Measurements from ENCODE around the gene PRKAG2.
"Not testable (repeated sequence)": the region's sequence is repeated elsewhere in the genome, so short reads cannot be mapped to it uniquely, and the experiment has no call there.

PRKAG2 gene

DNA sequence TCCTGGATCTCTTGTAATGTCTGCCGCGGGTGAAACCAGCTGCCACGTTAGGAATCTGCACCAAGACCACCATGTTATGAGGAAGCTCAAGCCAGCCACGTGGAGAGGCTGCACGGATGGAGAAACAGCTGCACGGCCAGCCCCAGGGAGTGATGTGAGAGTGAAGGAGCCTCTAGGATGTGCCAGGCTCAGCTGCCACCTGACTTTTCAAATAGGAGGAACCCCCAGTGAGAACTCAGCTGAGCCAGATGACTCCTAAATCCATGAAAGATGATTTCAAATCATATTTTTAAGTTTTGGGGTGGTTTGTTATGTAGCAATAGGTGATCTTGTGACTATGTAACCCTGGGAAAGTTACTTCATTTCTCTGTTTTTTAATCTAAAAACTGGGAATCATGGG is 71.7 kb downstream of the PRKAG2 start:
- H3K4me3 Mint-ChIP-seq: no peak overlapping the region
- H3K4me1 Mint-ChIP-seq: peaks cover 5 to 8% of the 10 kb centered on the region in 2 donors
- H3K9me3 Mint-ChIP-seq: no peaks in the 10 kb centered on the region
- peaks cover 3 to 4% of the 10 kb centered on the region in 2 donors for H3K36me3 Mint-ChIP-seq
- ATAC-seq (replicated peaks): no peak
- H3K27ac Mint-ChIP-seq: no peak overlapping the region
- DNase-seq: no peak
- H3K27me3 Mint-ChIP-seq: no peaks in the 10 kb centered on the region

DNA sequence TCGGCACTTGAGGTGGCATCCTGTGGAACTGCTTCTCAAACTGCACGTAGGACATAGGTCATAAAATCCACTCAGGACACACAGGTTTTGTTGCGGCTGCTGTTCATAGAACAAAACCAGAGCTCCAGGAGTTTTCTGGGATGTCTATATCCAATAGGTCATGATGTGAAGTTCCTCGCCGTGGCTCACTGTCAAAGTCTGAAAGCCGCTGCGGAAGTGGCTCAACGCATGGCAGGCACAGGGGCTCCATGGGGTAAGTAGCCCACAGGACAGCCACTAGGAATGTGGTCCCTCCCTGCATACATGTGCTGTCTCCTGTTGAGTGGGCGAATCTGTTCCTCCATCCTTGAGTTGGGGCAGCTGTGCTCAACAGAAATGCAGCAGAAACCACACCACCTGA is 72.2 kb downstream of the PRKAG2 start:
- H3K9me3 Mint-ChIP-seq: no peaks in the 10 kb centered on the region
- no peak for DNase-seq
- H3K4me3 Mint-ChIP-seq: no peak overlapping the region
- H3K4me1 Mint-ChIP-seq: peaks cover 5 to 8% of the 10 kb centered on the region in 2 donors
- H3K36me3 Mint-ChIP-seq: peaks cover 3 to 4% of the 10 kb centered on the region in 2 donors
- H3K27ac Mint-ChIP-seq: no peak overlapping the region
- no peaks in the 10 kb centered on the region for H3K27me3 Mint-ChIP-seq
- no peak for ATAC-seq (replicated peaks)

DNA sequence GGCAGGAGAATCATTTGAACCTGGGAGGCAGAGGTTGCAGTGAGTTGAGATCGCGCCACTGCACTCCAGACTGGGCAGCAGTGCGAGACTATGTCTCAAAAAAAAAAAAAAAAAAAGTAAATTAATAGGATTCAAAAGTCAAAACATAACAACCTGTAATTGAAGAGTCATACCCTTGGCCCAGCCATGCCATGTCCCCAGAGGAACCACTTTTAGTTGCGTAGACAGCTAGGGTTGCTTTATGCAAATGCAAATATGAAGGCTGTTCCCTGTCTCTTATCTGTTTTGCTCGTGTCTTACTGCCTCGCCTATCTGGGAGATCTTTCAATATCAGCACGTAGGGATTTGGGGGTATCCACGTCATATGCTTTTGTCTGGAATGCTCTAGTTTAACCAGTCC is 73.1 kb downstream of the PRKAG2 start:
- H3K4me1 Mint-ChIP-seq: peaks cover 5 to 8% of the 10 kb centered on the region in 2 donors
- no peaks in the 10 kb centered on the region for H3K27me3 Mint-ChIP-seq
- ATAC-seq (replicated peaks): no peak
- H3K36me3 Mint-ChIP-seq: peaks cover 3 to 4% of the 10 kb centered on the region in 2 donors
- H3K27ac Mint-ChIP-seq: no peak overlapping the region
- H3K4me3 Mint-ChIP-seq: no peak overlapping the region
- no peaks in the 10 kb centered on the region for H3K9me3 Mint-ChIP-seq
- DNase-seq: no peak

DNA sequence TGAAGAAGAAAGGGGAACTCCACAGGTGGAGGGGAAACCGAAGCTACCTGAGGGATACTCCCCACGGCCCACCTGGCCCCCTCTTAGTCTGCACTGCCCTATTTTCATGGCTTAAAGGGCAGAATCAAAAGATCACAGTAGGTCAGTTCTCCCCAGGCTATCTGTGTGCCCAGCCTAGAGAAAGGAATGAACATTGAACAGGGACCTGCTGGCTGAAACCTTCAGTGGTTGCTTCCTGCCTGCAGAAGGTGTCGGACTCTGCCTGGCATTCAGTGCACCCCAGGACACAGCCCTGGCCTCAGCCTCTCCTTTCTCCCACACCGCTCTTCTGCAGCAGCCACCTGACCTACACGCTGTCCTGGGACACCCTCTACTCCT is 74.5 kb downstream of the PRKAG2 start:
- H3K4me3 Mint-ChIP-seq: no peak overlapping the region
- H3K9me3 Mint-ChIP-seq: no peaks in the 10 kb centered on the region
- no peaks in the 10 kb centered on the region for H3K27me3 Mint-ChIP-seq
- DNase-seq (no peak), ATAC-seq (replicated peaks) (no peak)
- H3K4me1 Mint-ChIP-seq: peaks cover 5 to 8% of the 10 kb centered on the region in 2 donors
- H3K27ac Mint-ChIP-seq: no peak overlapping the region
- peaks cover 0 to 3% of the 10 kb centered on the region in 2 donors for H3K36me3 Mint-ChIP-seq

DNA sequence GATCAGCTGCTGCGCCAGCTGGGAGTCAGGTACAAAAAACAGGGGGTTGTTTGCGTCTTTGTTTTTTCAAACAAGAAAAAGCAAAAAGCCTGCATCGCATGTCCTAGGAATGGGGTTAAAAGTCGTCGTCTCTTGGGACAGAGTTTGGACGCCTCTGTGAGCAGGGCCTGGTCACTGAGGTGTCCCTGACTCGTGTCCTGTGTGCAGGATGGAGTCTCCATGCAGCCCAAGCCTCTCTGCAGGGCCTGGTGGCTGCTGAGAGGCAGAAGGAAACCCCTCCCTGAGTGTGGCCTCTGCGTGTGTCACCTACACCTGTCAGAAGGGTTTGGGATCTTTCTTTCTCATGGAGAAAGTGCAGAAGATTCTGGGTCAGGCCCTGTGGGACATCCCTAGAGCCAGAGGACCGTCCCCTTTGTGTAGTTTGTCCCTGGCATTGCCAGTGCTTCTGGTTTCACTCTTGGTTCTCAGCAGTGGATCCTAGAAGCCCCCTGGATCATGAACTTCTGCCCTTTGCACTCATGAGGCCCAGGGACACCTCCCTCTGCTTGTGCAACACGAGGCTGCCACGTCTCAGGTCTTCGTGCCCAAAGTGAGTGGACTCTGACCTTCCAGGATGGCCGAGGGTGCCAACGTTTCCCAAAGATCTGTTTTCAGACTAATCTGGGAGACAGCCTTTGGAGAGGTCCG is 75.0 kb downstream of the PRKAG2 start:
- DNase-seq (no peak), ATAC-seq (replicated peaks) (no peak)
- Mint-ChIP-seq H3K27ac (no peak overlapping the region), H3K4me3 (no peak overlapping the region), H3K9me3 (no peaks in the 10 kb centered on the region), H3K4me1 (peaks cover 5 to 8% of the 10 kb centered on the region in 2 donors), H3K27me3 (no peaks in the 10 kb centered on the region), H3K36me3 (peaks cover 0 to 3% of the 10 kb centered on the region in 2 donors)

DNA sequence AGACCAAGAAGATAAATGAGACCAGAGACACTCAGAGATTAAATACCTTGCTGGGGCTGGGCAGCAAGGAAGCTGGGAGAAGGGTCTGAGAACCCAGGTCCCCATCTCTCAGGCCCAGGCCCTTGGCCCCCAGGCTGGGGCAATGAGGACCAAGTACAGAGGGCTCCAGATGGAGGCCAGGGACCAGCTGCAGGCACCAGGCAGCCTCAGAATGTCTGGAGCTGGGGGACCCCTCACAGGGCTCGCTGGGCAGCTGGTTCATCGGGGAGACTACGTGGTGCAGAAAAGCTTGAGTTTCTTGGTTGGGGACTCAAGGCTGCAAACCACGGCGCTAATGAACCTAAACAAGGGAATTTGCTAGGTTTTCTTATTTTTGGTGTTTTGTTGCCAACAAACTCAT is 75.6 kb downstream of the PRKAG2 start:
- Mint-ChIP-seq H3K4me1 (peaks cover 3 to 7% of the 10 kb centered on the region in 2 donors), H3K36me3 (peaks cover 0 to 3% of the 10 kb centered on the region in 2 donors), H3K27me3 (no peaks in the 10 kb centered on the region), H3K4me3 (no peak overlapping the region), H3K27ac (no peak overlapping the region), H3K9me3 (no peaks in the 10 kb centered on the region)
- no peak for ATAC-seq (replicated peaks)
- DNase-seq: no peak

DNA sequence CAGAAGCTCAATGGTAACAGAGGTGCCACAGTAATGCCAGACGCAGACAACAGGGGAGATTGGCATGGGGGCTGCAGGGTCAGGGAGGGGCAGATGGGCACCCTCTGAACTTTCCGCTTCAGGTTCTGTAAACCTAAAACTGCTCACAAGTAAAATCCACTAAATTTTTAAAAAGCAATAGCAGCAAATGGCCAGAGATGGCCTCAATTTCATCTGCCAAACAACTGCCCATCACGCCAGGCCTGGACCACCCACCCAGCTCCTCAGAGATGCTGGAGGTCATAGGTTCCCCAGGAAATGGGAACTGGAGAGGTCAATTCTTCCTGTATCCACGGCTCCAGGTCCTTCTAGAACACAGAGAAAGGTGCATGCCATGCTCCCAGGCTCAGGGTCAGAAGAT is 76.1 kb downstream of the PRKAG2 start:
- Mint-ChIP-seq H3K9me3 (no peaks in the 10 kb centered on the region), H3K4me1 (peaks cover 5 to 9% of the 10 kb centered on the region in 2 donors), H3K27ac (no peak overlapping the region), H3K4me3 (no peak overlapping the region), H3K27me3 (no peaks in the 10 kb centered on the region), H3K36me3 (peaks cover 0 to 3% of the 10 kb centered on the region in 2 donors)
- DNase-seq (no peak), ATAC-seq (replicated peaks) (no peak)

DNA sequence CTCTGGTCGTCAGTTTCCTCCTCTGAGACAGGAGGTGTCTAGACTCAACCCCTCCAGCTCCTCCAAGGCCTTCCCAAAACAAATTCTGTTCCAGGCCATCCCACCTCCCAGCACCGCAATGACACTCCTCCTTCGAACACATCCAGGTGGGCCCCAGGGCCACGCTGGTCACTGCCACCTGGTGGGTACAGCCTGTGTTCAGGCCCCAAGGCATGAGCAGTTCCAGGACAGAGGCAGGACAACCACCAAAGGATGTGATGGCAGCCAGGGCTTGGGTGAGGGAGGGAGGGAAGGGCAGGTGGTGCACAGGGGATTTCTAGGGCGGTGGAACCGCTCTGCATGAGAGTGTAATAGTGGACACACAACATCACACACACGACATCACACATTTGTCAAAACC is 76.5 kb downstream of the PRKAG2 start:
- no peak for ATAC-seq (replicated peaks)
- Mint-ChIP-seq H3K27ac (no peak overlapping the region), H3K4me1 (peaks cover 8 to 12% of the 10 kb centered on the region in 2 donors), H3K9me3 (no peaks in the 10 kb centered on the region), H3K27me3 (no peaks in the 10 kb centered on the region), H3K36me3 (peaks cover 0 to 3% of the 10 kb centered on the region in 2 donors), H3K4me3 (no peak overlapping the region)
- DNase-seq: no peak

DNA sequence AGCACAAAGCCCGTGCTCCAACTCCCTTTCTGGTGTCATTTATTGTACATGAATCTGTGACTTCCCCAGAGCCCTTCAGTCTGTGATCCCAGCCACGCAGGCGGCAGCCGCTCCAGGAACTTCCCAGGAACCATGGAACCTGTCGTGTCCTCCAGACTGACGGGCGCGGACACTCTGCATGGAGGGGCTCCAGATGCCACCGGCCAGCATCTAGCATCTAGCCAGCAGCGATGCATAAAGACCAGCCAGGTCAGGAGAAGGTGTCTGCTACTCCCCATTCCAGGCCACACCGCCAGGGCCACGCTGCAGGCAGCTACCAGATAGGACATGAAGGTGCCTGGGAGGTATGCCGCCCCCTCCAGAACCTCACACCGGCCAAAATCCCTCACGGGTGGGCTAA is 77.4 kb downstream of the PRKAG2 start:
- Mint-ChIP-seq H3K27ac (no peak overlapping the region), H3K27me3 (no peaks in the 10 kb centered on the region), H3K4me1 (peaks cover 8 to 19% of the 10 kb centered on the region in 2 donors), H3K36me3 (peaks cover 0 to 2% of the 10 kb centered on the region in 2 donors), H3K4me3 (no peak overlapping the region), H3K9me3 (no peaks in the 10 kb centered on the region)
- no peak for ATAC-seq (replicated peaks)
- no peak for DNase-seq

DNA sequence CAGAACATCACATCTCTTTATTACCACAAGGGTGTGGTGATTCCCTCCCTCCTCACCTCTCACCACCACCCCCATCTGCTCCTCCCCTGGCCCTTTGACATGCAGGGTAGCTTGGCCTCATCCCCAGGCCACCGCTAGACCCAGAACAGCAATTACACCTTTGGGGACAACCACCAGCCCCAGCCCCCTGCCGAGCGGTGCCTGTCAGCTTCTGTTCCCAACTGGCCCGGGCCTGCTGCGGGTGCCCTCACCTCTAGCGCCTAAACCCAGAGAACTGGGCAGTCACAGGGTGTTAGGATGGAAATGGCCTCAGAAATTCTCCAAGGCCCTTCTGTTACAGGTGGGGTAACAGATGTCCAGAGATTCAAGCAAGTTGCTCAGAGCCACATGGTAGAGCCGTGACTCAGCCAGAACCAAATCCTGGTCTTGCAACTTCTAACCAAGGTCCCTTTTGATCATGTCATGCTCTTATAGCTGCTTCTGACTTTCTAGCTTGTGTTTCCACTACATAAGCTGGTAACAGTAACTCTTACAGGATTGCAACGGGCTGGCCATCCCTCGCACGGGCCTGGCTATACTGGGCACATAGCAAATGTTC is 78.0 kb downstream of the PRKAG2 start:
- peaks cover 13 to 19% of the 10 kb centered on the region in 2 donors for H3K4me1 Mint-ChIP-seq
- ATAC-seq (replicated peaks) (no peak), DNase-seq (no peak)
- no peak overlapping the region for H3K4me3 Mint-ChIP-seq
- no peak overlapping the region for H3K27ac Mint-ChIP-seq
- peaks cover 0 to 2% of the 10 kb centered on the region in 2 donors for H3K36me3 Mint-ChIP-seq
- no peaks in the 10 kb centered on the region for H3K9me3 Mint-ChIP-seq
- no peaks in the 10 kb centered on the region for H3K27me3 Mint-ChIP-seq

DNA sequence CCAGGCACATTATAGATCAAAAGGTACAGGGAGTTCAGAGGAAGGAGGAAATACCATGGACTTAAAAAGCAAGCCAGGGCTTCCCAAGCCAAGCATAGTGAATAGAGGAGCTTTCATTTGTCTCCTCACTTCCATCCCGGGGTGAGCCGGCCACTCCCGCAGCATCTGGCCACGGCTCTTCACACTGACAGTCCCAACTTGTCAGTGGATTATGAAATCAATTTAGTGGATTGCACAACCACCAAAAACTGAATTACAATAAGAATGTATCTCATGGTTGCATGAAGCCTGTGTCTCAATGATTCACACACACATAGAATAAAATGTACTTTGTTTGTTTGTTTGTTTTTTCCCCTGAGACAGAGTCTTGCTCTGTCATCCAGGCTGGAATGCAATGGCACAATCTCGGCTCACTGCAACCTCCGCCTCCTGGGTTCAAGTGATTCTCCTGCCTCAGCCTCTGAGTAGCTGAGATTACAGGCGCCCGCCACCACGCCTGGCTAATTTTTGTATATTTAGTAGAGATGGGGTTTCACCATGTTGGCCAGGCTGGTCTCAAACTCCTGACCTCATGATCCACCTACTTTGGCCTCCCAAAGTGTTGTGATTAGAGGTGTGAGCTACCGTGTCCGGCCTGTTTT is 79.1 kb downstream of the PRKAG2 start:
- H3K36me3 Mint-ChIP-seq; DNase-seq; H3K4me3 Mint-ChIP-seq; H3K9me3 Mint-ChIP-seq; ATAC-seq (replicated peaks); H3K27me3 Mint-ChIP-seq: not testable (repeated sequence)
- Mint-ChIP-seq H3K4me1 (peaks cover 13 to 19% of the 10 kb centered on the region in 2 donors), H3K27ac (peak overlapping the region; percentile 65)

DNA sequence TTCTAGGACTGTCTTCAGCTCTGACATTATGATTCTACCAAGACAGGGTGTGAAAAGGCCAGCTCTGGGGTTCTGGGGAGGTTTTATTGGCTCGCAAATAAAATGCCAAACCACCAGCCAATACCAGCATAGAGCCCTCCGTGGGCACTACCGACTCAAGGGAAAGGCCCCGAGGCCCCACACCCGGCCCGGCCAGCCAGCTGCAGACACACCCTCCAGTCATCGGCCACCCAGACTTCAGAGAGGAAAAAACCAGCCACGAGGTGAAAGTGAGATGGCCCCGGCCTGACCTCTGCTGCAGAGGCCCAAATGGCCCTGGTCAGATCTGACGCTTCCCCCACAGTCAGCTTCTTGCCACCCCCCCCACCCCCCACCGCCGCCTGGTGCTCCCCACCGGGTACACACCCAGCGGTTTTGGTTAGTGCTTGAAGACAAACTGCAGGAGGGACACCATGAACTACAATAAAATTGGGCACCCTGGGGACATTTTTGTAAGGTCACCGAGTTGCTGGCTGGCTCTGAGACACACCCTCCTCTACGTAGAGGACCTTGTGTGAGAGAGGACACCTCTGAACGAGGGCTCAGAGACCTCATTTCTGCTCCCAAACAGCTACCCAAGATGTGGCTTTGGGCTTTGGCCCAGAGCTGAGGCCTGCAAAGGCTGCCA is 79.9 kb downstream of the PRKAG2 start:
- Mint-ChIP-seq H3K27ac (peak overlapping the region; percentile 76), H3K4me1 (peaks cover 16 to 19% of the 10 kb centered on the region in 2 donors), H3K9me3 (no peaks in the 10 kb centered on the region), H3K36me3 (peaks cover 0 to 2% of the 10 kb centered on the region in 2 donors), H3K27me3 (no peaks in the 10 kb centered on the region), H3K4me3 (no peak overlapping the region)
- DNase-seq (no peak), ATAC-seq (replicated peaks) (peak; percentile 29 to 31)

DNA sequence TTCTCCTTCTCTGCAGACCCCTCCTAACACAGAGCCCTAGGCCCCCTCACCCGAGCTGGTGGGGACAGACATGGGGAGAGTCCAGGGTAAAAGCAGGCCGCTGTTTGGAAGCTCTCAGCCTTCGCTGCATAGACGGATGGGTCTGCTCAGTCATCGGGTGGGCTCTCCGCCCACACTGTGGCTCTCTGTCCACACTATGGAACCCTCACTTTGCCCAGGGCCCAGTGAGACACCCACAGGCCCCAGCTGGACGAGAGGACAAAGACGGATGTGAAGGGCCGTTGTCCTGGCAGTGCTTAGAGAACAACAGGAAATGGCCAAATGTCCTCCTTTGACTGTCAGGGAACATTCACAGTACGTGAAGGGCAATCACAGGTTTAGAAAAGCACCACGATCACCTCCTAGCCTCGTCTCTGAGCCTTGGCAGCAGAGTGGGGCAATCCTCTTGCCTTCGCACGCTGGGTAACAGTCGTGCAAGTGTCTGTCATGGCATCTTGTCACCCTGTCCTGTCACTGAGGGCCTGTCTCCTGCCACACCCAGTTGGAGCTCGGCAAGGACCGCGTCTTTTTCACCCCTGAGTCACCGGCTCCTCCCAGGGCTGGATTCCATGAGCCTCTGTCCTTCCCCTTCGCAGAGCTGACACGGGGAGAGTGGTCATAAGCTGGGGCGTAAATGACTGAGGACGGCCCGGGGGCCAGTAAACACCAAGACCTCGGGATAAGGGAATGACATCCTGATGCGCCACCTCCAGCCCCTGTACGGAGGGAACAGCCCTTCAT is 80.6 kb downstream of the PRKAG2 start:
- H3K27me3 Mint-ChIP-seq: no peaks in the 10 kb centered on the region
- H3K4me3 Mint-ChIP-seq: no peak overlapping the region
- ATAC-seq (replicated peaks): no peak
- peaks cover 16 to 19% of the 10 kb centered on the region in 2 donors for H3K4me1 Mint-ChIP-seq
- no peaks in the 10 kb centered on the region for H3K9me3 Mint-ChIP-seq
- DNase-seq: no peak
- peaks cover 0 to 2% of the 10 kb centered on the region in 2 donors for H3K36me3 Mint-ChIP-seq
- peak overlapping the region; percentile 76 for H3K27ac Mint-ChIP-seq

Measured in stimulated activated naive B cell treated with anti-CD40 and anti-IgM and Interleukin-4, amounts not matched to agents 10 μg/mL and 1 μg/mL and 100 μg/mL, for 72 hours (primary cell).